GM12865 (cell line): ENCODE measurements around the gene JAZF1.

ENCODE experiments used
- DNase-seq: peaks from one replicate; pipeline ENCODE4 v3.0.0; 2010; ENCODE audit warnings: low read depth
- H3K4me3 ChIP-seq: 2 replicates; pipeline ENCODE4 v1.5.1; 2011; ENCODE audit warnings: mild to moderate bottlenecking, low read depth, low read length, control low read depth
- CTCF ChIP-seq: IDR thresholded peaks from 2 replicates; pipeline ENCODE4 v1.5.1; 2011; ENCODE audit warnings: low read length, control low read depth, low read depth, inconsistent platforms; ENCODE audit not compliant: insufficient read depth; ENCODE audit errors: missing control alignments

The JAZF1 gene

GRCh38 chr7:27972276-27972675 is 208.3 kb downstream of the JAZF1 start:
- DNase-seq, result peak; percentile 15
- H3K4me3 ChIP-seq, result no peak overlapping the region
- no peak for TF ChIP-seq CTCF

GRCh38 chr7:27971171-27971812 is 209.3 kb downstream of the JAZF1 start:
- no peak overlapping the region for H3K4me3 ChIP-seq
- peak; percentile 5 for DNase-seq
- TF ChIP-seq CTCF, result no peak

GRCh38 chr7:27970350-27970749 is 210.2 kb downstream of the JAZF1 start:
- H3K4me3 ChIP-seq, result no peak overlapping the region
- no peak for TF ChIP-seq CTCF
- no peak for DNase-seq

- H3K4me3 ChIP-seq, result no peak overlapping the region
- no peak for DNase-seq
- no peak for TF ChIP-seq CTCF
Measured at GRCh38 chr7:27969346-27969745, 211.2 kb downstream of the JAZF1 start.

- peak; percentile 24 for DNase-seq
- no peak overlapping the region for H3K4me3 ChIP-seq
- TF ChIP-seq CTCF, result no peak
Measured at GRCh38 chr7:27967639-27968038, 213.0 kb downstream of the JAZF1 start.

- no peak for DNase-seq
- H3K4me3 ChIP-seq, result no peak overlapping the region
- TF ChIP-seq CTCF, result no peak
Measured at GRCh38 chr7:27966219-27966780, 214.3 kb downstream of the JAZF1 start.

GRCh38 chr7:27965650-27966049 is 214.9 kb downstream of the JAZF1 start:
- no peak for TF ChIP-seq CTCF
- DNase-seq, result no peak
- no peak overlapping the region for H3K4me3 ChIP-seq
